NT2/D1 (cell line): ENCODE results near the gene CGB2.
"Not testable (repeated sequence)": the region's sequence is repeated elsewhere in the genome, so short reads cannot be mapped to it uniquely, and the experiment has no call there.

Experiments
- DNase-seq: peaks from one replicate; pipeline ENCODE4 v3.0.0-alpha.2; 2011; ENCODE audit warnings: low read depth, low spot score
- H3K27me3 ChIP-seq: 2 replicates; pipeline ENCODE4 v1.6.0; 2011; ENCODE audit warnings: mild to moderate bottlenecking; ENCODE audit not compliant: insufficient read length, insufficient read depth
- H3K36me3 ChIP-seq: 2 replicates; pipeline ENCODE4 v1.6.1; 2011; ENCODE audit warnings: mild to moderate bottlenecking, low read length, mixed read lengths; ENCODE audit not compliant: insufficient read depth, insufficient read length
- H3K4me1 ChIP-seq: 2 replicates; pipeline ENCODE4 v1.5.1; 2011; ENCODE audit not compliant: insufficient read depth, insufficient read length
- H3K4me3 ChIP-seq: 2 replicates; pipeline ENCODE4 v1.5.1; 2011; ENCODE audit warnings: low read depth; ENCODE audit not compliant: insufficient read length
- H3K9ac ChIP-seq: 2 replicates; pipeline ENCODE4 v1.6.0; 2011; ENCODE audit warnings: low read depth; ENCODE audit not compliant: insufficient read length
- H3K9me3 ChIP-seq: 2 replicates; pipeline ENCODE4 v1.5.1; 2011; ENCODE audit warnings: mild to moderate bottlenecking, low read length; ENCODE audit not compliant: insufficient read depth
- SUZ12 ChIP-seq: IDR thresholded peaks from 2 replicates; pipeline ENCODE4 v1.6.1; 2011; ENCODE audit not compliant: insufficient read length, insufficient read depth; ENCODE audit errors: extremely low read depth
- YY1 ChIP-seq: IDR thresholded peaks from 2 replicates; pipeline ENCODE4 v1.6.1; 2011; ENCODE audit not compliant: insufficient read length, insufficient read depth
- ZNF274 ChIP-seq: IDR thresholded peaks from 2 replicates; pipeline ENCODE4 v1.6.1; 2011; ENCODE audit warnings: mild to moderate bottlenecking, low read depth, low read length

Gene CGB2

DNA sequence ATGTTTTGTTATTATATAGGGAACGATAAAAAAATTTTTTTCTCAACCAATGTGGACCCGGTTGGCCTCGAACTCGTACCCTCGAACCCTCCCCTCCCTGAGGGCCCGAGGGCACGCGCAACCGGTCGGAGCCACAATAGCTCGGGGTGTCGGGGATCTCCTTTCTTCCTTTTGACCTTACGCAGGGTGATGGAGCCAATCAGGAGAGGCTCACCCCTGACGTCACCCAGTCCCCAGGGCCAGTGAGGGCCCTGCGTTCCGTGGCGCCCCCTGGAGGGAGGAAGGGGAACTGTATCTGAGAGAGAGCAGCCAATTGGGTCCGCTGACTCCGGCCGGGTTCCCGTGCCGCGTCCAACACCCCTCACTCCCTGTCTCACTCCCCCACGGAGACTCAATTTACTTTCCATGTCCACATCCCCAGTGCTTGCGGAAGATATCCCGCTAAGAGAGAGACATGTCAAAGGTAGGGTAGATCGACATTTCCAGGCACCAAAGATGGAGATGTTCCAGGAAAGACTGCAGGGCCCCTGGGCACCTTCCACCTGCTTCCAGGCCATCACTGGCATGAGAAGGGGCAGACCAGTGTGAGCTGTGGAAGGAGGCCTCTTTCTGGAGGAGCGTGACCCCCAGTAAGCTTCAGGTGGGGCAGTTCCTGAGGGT is at the start of gene CGB2:
Gene CGB2, plus strand, starts transcription at position 249 of the 660 bp plus-strand sequence. Its CDS starts 206 bp downstream, at position 455.
- not testable (repeated sequence) for H3K4me3 ChIP-seq, H3K9ac ChIP-seq, DNase-seq

DNA sequence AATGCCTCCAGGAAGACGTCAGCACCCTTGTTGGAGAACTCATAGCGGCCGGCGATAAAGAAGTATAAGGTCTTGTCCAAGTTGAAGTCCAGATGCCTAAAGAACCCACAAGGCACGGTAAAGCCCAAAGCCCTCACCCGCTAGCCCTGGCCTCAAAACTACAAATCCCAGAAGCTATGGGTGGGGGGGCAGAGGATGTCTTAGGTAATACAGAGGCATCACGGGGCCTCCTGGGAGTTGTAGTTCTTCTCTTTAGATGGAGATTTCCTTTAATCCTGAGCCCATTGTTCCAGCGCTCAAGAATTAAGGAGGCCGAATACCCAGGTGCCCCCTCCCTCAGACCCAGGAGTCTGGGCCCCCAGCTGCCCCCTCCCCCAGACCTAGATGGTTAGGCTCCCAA is 49.4 kb upstream of the CGB2 start:
- Histone ChIP-seq H3K27me3 (no peaks in the 10 kb centered on the region), H3K4me1 (no peaks in the 10 kb centered on the region), H3K36me3 (peaks cover 63% of the 10 kb centered on the region), H3K9me3 (no peaks in the 10 kb centered on the region), H3K4me3 (no peak overlapping the region), H3K9ac (no peak overlapping the region)
- TF ChIP-seq YY1 (no peak), ZNF274 (no peak), SUZ12 (no peak)
- no peak for DNase-seq

More for the DNA sequence above, at the start of gene CGB2:
- H3K9me3 ChIP-seq, H3K27me3 ChIP-seq, H3K4me1 ChIP-seq, H3K36me3 ChIP-seq: not testable (repeated sequence)

DNA sequence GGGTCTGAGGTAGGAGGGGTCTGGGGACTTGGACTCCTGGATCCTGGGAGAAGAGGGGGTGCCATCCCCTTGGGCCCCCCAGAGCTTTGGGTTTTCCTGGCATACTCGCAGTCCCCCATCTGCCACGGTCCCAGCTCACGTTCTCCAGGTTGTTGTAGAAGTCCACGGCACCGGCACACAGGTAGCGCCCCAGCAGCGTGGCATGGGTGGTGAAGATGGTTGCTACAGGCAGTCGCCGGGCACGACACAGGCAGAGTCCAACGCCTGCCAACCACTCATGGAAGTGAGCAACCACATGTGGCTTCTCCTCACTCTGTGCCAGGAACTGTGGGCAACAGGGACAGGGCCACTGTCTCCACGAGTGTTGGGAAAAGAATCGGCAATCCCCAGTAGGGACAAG is 46.0 kb upstream of the CGB2 start:
- H3K9me3 ChIP-seq, result no peaks in the 10 kb centered on the region
- peaks cover 71% of the 10 kb centered on the region for H3K36me3 ChIP-seq
- H3K27me3 ChIP-seq, result no peaks in the 10 kb centered on the region
- no peak for DNase-seq
- no peak for TF ChIP-seq SUZ12
- no peak for TF ChIP-seq YY1
- no peak for TF ChIP-seq ZNF274
- no peak overlapping the region for H3K4me3 ChIP-seq
- peaks cover 8% of the 10 kb centered on the region for H3K4me1 ChIP-seq
- no peak overlapping the region for H3K9ac ChIP-seq

DNA sequence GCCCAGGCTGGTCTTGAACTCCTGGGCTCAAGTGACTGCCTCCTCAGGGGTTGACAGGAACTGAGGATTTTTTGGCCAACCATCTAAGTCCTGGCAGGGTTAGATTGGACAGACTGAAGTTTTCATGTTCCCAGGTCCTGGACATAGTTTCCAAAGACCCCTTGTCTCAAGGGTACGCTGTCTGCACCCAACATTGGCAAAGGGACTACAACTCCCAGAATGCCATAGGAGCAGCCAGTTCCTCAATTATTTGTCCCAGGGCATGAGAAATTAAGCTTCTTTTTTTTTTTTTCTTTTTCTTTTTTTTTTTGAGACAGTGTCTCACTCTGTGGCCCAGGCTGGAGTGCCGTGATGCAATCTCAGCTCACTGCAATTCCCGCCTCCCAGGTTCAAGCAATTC is 45.5 kb upstream of the CGB2 start:
- no peak for TF ChIP-seq ZNF274
- TF ChIP-seq SUZ12, result no peak
- TF ChIP-seq YY1, result no peak
- no peaks in the 10 kb centered on the region for H3K9me3 ChIP-seq
- DNase-seq, result no peak
- H3K4me1 ChIP-seq, result peaks cover 12% of the 10 kb centered on the region
- no peaks in the 10 kb centered on the region for H3K27me3 ChIP-seq
- no peak overlapping the region for H3K4me3 ChIP-seq
- peaks cover 76% of the 10 kb centered on the region for H3K36me3 ChIP-seq
- no peak overlapping the region for H3K9ac ChIP-seq

DNA sequence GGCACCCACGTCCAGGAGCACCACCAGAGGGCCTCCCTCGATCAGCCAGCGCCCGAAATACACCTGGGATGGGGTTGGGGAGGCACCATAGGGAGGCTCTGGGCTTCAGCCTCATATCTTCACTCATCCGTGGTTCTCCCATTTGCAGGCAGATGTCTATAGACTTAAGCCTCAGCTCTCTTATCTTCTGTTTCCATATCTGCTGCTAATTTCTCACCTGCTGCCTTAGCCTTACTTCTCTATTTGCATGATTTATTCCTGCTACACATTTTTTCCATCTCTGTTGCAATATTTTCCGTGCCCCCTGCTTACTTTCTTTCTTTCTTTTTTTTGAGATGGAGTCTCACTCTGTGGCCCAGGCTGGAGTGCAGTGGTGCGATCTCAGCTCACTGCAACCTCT is 44.4 kb upstream of the CGB2 start:
- Histone ChIP-seq H3K4me1 (peaks cover 17% of the 10 kb centered on the region), H3K36me3 (peaks cover 69% of the 10 kb centered on the region), H3K9ac (no peak overlapping the region), H3K27me3 (no peaks in the 10 kb centered on the region), H3K4me3 (no peak overlapping the region), H3K9me3 (no peaks in the 10 kb centered on the region)
- DNase-seq, result no peak
- TF ChIP-seq SUZ12, result no peak
- TF ChIP-seq YY1, result no peak

DNA sequence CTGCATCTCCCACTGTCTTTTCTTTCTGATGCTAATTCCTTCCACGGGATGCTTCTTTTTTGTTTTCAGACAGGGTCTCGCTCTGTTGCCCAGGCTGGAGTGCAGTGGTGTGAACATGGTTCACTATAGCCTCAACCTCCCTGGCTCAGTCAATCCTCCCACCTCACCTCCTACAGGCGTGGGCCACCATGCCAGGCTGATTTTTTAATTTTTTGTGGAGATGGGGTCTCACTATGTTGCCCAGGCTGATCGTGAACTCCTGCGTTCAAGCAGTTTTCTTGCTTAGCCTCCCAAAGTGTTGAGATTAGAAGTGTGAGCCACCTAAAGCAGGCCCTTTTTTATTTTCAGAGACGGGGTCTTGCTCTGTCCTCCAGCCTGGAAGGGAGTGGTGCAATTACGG is 43.4 kb upstream of the CGB2 start:
- Histone ChIP-seq H3K4me3 (no peak overlapping the region), H3K9me3 (no peaks in the 10 kb centered on the region), H3K4me1 (peaks cover 17% of the 10 kb centered on the region), H3K9ac (no peak overlapping the region), H3K36me3 (peaks cover 59% of the 10 kb centered on the region), H3K27me3 (no peaks in the 10 kb centered on the region)
- no peak for DNase-seq
- TF ChIP-seq ZNF274 (no peak), SUZ12 (no peak), YY1 (no peak)

DNA sequence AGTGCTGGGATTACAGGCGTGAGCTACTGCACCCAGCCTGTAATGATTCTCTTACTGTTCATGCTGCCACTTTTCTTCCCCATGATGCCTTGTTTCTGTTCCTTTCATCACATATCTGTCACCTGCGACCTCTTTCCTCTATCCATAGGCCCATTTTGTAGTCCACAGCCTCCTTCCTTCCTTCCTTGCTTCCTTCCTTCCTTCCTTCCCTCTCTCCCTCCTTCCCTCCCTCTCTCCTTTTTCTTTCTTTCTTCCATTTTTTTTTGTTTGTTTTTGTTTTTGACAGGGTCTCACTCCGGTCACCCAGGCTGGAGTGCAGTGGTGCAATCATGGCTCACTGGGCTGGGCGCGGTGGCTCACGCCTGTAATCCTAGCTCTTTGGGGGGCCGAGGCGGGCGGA is 42.8 kb upstream of the CGB2 start:
- no peak overlapping the region for H3K4me3 ChIP-seq
- DNase-seq, result no peak
- TF ChIP-seq ZNF274 (no peak), YY1 (no peak), SUZ12 (no peak)
- H3K4me1 ChIP-seq, result peaks cover 17% of the 10 kb centered on the region
- no peaks in the 10 kb centered on the region for H3K9me3 ChIP-seq
- no peak overlapping the region for H3K9ac ChIP-seq
- H3K27me3 ChIP-seq, result no peaks in the 10 kb centered on the region
- peaks cover 54% of the 10 kb centered on the region for H3K36me3 ChIP-seq
